ENCODE results near the gene PTPRN2.

PTPRN2 gene

DNA sequence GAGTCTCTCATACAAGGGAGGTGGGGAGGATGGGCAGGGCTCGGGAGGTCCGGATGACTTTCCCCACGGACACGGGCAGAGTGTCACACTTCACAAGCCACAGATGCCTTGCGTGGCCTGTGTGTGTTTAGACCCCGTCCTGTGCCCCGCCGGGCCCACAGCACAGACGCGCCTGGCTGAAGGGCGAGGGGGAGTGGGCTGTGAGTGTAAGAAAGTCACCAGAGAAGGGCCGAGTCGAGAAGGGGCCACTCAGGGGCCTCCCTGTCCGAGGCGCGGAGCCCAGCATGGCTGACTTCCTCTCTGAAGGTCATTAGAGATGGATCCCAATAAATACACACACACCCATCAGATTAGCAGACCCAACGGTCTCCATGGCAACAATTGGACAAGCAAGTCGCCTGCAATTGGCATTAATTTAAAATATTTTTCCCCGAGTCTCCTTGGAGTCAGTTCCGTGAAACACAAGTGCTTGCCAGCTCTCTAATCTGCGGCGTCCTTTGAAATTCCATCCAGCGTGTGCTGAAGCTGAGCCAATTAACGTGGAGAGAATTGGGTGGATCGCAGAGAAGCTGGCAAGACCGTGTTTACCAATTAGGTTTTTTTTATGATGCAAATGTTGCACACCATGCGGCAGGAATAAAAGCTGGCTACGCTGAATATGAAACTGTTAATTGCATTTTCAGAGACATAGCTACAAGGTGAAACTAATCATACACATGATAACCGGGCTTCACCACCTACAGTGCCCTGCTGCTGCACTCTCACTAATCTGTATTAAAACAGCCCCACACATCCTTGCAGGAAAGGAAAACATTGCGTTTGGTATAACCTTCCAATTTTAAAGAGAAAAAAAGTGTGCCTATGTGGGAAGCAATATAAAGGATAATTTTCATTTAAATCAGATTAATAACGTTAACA is 571.2 kb downstream of the PTPRN2 start:
- no peak for DNase-seq

DNA sequence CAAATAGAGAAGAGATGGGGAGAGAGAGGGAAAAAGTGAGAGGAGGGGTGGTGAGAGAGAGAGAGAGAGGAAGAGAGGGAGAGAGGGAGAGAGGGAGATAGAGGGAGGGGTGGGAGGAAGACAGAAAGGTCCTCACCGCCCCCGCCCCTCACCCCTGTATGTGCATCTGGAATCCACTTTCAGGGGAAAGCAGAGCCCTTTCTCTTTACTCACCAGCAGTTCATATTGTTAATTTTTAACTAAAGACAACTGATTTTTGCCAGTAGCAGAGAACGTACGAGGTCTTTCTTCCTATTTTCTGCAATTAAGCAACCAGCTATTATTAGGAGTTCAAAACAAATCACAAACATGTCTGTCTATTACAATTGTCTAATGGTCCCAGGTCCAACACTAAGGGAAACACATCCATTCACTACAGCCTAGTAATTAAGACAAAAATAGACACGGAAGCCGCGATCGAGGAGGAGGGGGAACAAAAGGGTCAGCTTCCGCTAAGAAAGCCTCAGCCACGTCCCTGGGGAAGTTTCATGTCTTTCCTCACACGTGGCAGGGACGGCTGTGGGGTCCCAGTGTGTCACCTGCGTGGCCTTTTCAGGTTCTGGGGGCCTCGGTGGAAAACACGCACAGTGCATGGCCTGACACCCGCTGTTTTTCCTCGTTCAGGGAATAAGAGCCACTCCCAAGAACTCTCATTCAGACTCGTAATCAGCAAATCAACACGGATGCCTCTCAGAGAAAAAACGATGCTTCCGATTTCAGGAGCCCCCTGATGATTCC is 572.0 kb downstream of the PTPRN2 start:
- DNase-seq = no peak

DNA sequence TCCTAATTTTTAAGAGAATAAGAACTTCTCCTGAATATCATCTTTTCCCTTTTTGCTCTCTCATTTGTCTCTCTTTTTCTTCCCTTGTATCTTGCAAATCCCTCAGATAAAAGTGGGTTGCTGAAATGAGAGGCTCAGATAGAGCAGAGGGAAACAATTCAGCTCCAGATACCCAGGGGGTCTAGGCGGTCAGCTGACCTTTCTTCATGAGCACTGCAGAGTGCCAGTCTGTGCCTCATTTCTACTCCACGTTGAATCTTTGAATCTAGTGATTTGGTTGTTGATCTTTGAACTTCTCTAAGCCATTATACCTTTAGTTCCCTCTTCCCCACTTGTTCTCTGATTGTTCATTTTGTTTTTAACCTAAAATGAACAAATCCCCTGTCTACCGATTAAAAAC is 572.6 kb downstream of the PTPRN2 start:
- no peak for DNase-seq

DNA sequence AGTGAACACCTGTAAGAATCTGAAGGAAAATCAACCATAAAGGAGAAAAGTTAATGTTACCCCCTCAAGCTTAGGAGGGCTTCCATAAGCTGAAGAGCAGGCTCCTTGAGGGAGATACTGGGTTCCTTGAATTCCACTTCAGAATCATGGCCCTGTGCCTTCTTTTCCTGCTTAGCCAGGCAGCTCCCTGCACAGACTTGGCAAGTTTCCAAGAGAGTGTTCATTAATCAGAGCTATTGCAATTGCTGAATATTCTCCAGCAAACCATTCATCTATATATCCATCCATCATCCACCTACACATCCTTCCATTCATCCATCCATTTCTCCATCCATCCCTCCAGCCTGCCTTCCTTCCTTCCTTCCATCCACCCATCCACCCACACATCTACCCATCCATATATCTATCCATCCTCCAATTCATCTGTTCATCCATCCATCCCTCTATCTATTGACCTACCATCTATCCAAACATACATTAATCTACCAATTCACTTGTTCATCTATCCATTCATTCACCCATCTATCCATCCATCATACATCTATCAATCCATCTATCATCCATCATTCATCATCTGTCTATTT is 574.4 kb downstream of the PTPRN2 start:
- no peak for DNase-seq

DNA sequence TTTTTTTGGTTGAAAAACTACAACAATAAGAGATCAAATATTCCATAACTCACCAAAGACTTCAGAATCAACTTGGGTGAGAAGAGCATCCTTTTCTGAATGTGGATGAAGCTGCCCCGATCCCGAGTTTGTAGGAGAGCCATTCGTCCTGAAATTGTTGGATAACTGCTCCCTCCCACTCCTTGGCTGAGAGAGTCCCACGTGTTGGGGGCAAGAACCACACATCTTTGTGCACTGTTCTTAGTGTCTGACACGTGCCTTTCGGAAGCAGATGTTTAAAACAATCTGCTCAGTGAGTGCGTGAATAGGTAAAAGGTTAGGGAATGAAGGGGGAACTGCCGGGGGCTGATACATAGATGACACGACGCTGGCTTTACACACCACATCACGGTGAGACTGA is 575.7 kb downstream of the PTPRN2 start:
- no peak for DNase-seq

DNA sequence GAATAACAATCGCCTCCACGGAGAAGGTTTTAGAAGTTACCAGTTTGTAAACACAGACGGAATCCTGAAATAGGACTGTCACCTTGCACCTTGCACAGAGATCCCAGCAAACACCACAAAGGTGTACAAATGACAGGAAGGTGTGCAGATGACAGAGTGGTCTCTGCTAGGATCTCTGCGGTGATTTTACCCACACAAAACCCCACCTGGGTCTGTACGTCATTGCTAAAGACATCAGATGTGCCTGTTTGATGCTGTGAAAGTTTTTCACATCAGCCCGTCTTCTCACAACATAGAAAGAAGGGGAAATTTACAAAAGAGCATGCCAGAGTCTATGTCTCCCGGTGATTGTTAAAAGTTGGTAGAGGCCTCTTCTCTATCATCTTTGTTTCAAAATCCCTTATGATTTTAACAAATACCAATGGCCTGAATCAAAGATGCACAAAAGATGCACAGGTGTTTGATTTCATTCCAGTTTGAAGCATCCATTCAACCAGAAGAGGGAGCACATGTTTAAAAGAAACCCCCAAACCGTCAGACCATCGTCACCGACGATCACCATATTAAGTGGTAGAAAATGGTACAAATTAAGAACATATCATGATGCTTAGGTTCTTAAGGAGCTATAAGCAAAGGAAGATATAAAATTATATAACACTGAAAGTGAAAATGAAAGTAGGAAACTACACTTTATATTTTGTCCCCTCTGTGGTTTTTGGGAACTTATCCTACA is 576.5 kb downstream of the PTPRN2 start:
- DNase-seq = no peak

DNA sequence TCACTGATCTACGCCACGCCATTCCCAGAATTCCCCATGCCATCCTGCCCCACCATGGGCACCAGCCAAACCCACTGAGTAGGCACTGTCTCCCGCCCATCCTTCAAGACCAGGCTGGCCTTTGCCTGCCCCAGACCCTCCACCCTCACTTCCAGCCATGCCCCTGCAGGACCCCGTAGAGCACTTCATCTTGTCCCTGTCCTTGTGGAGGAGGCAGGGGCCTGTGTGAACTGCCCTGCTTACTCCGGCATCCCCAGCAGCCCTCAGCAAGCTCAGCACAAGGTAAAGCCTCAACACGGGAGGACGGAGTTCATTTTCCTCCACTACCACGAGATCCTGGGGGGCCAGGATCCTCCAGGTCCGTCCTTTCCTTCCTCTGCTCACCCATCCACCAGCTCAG is 577.7 kb downstream of the PTPRN2 start:
- no peak for DNase-seq

DNA sequence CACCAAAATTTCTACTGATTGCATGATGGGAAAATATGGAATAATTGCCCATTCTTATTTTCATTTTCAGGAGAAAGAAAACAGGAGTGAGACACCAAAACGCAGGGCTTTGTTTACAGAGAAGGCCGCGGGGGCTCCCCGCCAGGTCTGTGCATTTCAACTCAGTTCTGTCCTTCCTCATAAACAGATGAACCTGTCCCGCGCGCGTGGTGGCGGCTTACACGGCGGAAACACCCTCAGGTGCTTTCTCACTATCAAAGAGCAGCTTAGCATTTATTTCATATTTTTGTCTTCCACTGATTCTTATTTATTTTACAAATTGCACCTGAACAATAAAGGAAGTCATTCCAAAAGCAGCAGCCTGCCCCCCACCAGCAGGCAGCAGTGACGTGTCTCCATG is 579.4 kb downstream of the PTPRN2 start:
- no peak for DNase-seq

DNA sequence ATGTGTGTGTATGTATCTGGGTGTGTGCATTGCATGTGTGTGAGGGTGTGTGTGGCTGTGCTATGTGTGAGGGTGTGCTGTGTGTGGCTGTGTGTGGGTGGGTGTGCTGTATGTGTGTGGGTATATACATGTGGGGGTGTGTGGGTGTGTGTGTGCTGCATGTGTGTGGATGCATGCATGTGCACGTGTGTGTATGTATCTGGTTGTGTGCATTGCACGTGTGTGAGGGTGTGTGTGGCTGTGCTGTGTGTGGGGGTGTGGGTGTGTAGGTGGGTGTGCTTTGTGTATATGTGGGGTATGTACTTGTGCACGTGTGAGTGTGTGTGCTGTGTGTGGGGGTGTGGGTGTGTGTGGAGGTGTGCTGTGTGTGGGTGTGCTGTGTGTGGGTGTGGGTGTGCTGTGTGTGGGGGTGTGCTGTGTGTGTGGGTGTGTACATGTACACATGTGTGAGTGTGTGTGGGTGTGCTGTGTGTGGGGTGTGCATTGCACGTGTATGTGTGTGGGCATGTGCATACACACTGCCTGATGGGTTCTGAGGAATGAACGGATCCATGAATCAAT is 579.8 kb downstream of the PTPRN2 start:
- DNase-seq = no peak

DNA sequence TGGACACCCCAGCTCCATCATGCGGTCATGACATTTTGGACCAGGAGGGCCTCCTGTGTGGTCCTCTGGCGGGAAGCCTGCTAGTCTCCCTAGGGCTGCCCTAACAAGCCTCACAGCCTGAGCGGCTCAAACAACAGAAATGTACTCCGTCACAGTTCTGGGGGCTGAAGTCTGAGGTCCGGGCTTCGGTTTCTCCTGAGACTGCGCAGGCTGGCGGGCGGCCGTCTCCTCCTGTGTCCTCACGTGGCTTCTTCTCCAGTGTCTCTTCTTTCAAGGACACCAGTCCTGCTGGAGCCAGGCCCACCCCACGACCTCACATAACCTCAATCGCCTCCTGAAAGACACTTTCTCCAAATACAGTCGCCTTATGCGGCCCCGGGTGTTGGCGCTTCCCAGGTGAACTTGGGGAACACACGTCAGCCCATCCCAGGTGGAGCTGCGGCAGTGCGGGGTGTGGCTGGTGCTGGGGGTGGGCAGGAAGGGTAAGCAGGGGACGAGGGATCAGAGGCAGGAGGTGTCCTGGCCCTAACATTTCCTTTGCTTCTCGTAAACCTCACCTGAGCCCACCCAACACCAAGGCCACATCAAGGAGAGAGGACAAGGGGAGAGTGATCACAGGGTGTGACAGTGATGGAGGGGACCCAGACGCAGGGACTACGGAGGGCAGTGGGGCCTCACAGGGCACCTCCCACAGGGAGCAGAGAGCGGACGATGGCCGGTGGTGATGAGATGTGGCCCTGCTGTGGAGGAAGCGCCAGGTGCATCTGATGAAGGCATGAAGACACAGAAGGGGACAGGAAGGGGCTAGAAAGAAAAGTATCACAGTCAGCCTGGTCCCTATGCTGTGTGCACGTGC is 580.6 kb downstream of the PTPRN2 start:
- DNase-seq = no peak

DNA sequence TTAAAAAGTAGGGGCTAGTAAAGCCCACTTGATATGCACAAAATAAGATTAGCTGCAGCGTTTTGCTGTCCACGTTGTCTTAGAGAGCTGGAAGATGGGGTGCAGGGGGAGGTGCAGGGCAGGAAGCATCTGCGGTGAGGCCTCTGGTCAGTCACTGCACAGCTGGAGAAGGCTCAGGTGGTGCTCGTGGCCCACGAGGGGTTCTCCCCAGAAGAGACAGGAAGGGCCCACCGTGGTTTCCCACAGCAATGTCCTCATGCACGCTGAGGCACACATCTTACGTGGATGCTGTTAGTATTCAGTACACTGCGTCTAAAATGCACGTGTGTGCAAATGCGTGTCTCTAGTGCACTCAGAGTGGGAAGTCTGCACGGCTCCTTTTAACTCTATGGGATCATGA is 582.1 kb downstream of the PTPRN2 start:
- DNase-seq = no peak

DNA sequence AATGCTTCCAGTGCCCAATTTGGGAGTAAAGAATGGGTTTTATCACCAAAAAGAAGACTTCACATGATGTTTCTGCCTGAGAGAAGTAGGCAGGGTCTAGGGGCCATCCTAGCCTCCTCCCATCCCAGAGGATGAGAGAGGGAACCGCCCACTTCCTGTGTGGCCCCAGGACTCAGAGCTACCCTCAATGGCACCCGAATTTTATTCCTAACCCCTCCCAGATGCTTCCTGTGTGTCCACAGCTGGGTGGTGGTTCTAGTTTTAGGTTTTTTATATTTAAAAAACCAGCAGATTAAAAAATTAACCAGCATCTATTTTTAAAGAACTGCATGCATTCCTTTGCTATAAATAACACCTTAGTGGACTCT is 583.5 kb downstream of the PTPRN2 start:
- no peak for DNase-seq

DNA sequence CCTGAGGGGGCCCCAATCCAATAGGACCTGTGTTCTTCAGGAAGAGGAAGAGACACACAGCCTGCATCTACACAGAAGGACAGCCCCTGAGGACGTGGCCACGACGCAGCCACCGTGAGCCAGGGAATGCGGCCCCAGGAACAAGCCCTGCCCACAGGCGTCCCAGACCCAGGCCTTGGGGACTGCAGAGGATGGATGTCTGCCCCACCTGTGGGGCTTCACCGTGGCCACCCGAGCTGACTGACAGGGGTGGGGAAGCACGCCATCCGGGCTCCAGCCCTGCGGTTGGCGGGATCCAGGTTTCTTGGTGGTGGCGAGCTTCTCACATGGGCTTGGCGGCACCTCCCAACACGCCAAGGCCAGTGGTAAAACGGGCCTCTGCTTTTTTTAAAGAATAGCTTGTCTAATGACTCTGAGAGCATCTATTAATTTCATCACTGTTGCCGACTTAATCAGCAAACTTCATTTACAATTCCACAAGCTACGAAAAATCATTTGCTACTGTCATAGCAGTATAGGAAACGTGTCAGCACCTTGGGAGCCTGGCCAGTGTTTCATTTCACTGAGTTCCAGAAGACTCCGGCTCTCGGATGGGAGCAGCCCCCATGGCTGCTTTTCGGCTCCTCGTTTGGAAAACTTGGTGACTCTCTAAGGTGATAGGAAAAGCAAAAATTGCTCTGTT is 584.0 kb downstream of the PTPRN2 start:
- no peak for DNase-seq

DNA sequence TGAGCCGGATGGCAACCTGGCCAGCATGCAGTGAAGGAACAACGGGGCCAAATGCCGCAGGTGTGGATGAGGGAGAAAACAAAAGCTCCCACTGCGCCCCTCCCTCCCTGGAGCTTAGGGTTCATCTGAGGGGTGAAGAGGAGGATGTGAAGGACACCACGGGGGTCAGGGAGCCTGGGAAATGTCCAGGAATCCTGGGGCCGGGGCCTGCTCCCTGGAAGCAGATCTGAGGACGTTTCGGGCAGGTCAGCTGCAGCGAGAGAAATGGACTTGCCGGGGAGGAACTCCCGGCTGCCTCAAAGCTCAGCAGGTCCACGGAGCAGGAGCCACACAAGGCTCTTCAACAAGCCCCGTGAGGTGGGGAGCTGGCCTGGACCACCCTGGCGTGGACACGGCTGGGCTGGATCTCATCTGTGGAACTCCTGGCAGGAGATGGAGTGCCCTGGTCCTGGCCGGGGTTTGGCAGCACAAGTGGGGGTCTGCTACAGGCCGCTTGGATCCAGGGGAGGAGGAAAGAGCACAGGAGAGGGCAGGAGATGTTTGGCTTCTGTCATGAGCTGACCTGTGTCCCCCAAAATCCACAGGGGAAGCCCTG is 585.0 kb downstream of the PTPRN2 start:
- DNase-seq = no peak

DNA sequence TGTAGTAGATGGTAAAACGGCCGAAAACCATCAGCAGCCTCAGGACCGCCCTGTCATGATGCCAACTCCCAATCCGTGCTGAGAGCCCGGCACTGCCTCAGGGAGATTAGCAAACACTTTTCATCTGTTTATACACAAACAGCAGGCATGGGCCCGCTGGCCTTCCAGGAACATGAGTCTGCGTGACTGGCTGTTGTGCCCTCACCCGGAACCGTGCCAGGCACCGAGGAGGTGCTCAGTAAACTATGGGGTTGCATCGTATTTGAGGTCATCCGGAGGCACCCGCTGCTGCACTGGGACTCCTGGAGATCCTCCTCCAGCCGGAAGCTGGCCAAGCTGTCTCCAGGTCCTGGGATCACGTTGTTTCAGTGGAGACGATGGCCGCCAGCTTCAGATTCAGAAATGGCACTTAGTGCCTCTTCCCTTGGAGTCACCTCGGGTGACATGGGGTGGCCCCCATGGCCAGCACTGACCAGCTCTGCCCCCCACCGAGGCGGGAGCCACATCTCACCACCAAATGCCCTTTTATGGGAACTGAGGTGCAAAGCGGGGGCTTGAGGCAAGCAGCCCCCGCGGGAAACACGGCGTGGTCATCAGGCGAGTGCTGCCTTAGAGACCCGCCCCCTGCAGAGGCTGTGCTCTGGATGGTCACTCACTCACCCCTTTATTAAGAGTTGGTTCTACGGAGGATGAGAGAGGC is 585.9 kb downstream of the PTPRN2 start:
- DNase-seq = no peak

DNA sequence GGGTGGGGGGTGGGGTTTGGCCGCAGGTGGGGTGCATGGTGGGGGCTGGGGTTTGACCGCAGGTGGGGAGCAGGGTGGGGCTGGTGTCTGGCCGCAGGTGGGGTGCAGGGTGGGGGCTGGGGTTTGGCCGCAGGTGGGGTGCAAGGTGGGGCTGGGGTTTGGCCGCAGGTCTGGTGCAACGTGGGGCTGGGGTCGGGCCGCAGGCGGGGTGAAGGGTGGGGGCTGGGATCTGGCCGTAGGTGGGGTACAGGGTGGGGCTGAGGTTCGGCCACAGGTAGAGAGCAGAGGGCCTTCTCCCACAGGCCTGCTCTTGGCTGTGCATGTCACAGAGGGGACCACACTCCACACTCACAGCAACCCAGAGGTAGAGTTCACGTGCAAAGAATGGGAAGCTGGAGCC is 586.6 kb downstream of the PTPRN2 start:
- DNase-seq = no peak

DNA sequence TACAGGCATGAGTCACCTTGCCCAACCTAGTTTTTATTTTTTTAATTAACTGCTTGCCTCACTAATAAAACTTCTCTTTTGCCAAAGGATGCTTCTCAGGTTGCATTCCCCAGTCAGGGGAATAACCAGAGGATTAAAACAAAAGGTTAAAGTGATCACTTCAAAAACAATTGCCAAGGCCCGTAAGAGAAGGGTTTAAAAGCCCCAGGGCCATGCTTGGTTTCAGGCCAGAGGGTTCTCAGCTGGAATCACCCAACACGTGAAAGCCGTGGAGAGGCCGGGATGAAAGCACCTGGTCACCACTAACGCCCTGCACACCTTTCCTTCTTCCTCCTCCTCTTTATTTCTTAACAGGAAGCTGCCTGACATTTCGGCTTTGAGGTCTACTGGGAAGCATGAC is 587.5 kb downstream of the PTPRN2 start:
- DNase-seq = no peak

DNA sequence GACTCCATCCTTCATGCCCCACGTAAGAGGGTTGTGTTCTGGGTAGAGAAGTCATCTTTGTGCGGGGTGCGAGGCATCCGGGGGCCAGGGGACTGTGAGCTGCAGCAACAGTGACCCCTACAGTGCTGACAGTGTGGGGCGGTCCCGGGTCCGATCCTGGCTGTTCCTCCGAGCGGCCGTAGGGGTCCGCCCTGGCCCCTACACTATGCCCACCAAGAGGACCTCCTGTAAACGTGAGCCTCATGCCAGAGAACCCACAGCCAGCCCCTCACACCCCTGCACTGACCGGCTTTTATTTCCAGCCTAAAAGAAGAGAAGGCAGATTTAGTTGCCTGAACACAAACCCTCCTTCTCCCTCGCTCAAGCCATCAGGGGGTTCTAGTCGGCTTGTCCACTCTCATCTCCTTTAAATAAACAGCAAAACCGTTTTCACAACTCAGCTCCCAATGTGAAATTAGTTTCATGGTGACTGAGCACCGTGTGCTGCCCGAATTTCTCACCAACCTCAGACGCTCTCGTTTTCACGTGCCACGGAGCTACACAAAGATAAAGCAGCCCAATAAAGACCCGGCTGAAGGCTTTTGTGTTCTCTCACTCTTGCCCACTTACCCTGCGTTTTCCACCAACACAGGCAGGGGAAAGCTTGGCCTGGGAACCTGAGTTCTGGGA is 588.6 kb downstream of the PTPRN2 start:
- no peak for DNase-seq

DNA sequence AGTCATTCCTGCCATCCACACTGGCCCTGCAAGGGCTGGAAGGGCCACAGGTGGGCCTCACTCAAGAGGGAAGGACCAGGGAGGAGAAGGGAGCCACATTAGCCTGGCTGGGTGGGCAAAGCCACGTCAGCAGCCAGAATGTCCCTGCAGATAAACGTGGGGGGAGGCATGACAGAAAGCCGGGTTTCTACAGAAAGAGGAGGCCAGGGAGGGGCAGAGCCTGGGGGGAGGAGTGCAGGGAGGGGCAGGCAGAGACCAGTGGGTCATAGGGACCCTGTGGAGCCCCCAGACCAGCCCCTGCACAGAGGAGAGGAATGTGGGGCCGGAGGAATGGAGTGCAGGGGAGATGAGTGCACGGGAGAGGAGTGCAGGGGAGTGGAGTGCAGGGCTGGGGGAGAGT is 590.2 kb downstream of the PTPRN2 start:
- no peak for DNase-seq

DNA sequence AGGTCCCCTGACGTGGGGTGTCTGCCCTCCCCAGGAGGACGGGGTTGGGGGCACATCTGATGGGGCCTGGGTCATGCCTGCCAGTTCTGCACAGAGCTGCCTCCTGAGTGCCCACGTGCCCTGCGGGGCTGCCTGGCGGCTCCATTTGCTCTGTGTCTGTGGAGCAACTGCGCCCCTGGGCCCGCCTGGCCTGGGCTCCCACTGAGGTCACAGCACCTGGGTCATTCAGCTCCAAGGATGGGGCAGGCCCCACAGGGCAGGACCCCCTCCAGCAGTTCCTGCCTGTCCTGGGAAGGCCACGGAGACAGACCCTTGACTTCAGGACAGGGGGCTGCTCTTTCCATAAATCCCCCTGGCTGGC is 590.6 kb downstream of the PTPRN2 start:
- DNase-seq = no peak
